GM23338 (cell line): ENCODE results near the gene DVL2. TPM values are rescaled to one million over a fixed set of nuclear protein-coding genes. Genes with fewer than 3 reads are reported as not detected.
"Not testable (repeated sequence)": the region's sequence is repeated elsewhere in the genome, so short reads cannot be mapped to it uniquely, and the experiment has no call there.

Experiments used
- ATAC-seq: fragments of 200-7000 bp; cut with Tn5 transposase; 3 replicates; pipeline ENCODE4 v1.9.1; 2020
- DNase-seq: peaks from one replicate; pipeline ENCODE4 v3.0.0-alpha.2; 2015; ENCODE audit warnings: low spot score
- H2AFZ ChIP-seq: fragments of 200-600 bp; sonication (generic); 2 replicates; pipeline ENCODE4 v1.8.0; 2016; ENCODE audit warnings: antibody characterized with exemption, mild to moderate bottlenecking, moderate library complexity
- H3F3A ChIP-seq: fragments of 200-600 bp; sonication (generic); replicated peaks from 2 replicates; pipeline ENCODE4 v1.8.0; 2017; ENCODE audit warnings: antibody characterized with exemption, mixed run types, low read depth
- H3K27ac ChIP-seq: fragments of 200-600 bp; sonication (generic); 2 replicates; pipeline ENCODE4 v1.6.1; 2016; ENCODE audit warnings: low read depth
- H3K27me3 ChIP-seq: fragments of 200-600 bp; sonication (generic); 2 replicates; pipeline ENCODE4 v1.8.0; 2016; ENCODE audit warnings: mild to moderate bottlenecking, mixed run types, moderate library complexity; ENCODE audit not compliant: insufficient read depth
- H3K36me3 ChIP-seq: fragments of 200-600 bp; sonication (generic); 2 replicates; pipeline ENCODE4 v1.8.0; 2016; ENCODE audit warnings: mild to moderate bottlenecking; ENCODE audit not compliant: insufficient read depth
- H3K4me1 ChIP-seq: fragments of 200-600 bp; sonication (generic); 2 replicates; pipeline ENCODE4 v1.8.0; 2016; ENCODE audit warnings: mild to moderate bottlenecking, moderate library complexity; ENCODE audit not compliant: insufficient read depth
- H3K4me2 ChIP-seq: fragments of 200-600 bp; sonication (generic); 2 replicates; pipeline ENCODE4 v1.7.1; 2017; ENCODE audit warnings: mixed run types
- H3K4me3 ChIP-seq: fragments of 200-600 bp; sonication (generic); 2 replicates; pipeline ENCODE4 v1.6.1; 2016; ENCODE audit warnings: mixed run types
- H3K79me2 ChIP-seq: fragments of 200-600 bp; sonication (generic); replicated peaks from 2 replicates; pipeline ENCODE4 v1.8.0; 2017; ENCODE audit warnings: mild to moderate bottlenecking; ENCODE audit not compliant: insufficient read depth
- H3K9me2 ChIP-seq: fragments of 200-600 bp; sonication (generic); 2 replicates; pipeline ENCODE4 v1.8.0; 2017; ENCODE audit not compliant: insufficient read depth
- H4K20me1 ChIP-seq: fragments of 200-600 bp; sonication (generic); replicated peaks from 2 replicates; pipeline ENCODE4 v1.8.0; 2017; ENCODE audit warnings: mild to moderate bottlenecking; ENCODE audit not compliant: insufficient read depth
- H3K27ac Mint-ChIP-seq: 2 replicates; pipeline ENCODE4 v1.8.0; 2020; ENCODE audit warnings: inconsistent platforms, mild to moderate bottlenecking, moderate library complexity, mixed read lengths
- H3K27me3 Mint-ChIP-seq: 3 replicates; pipeline ENCODE4 v1.8.0; 2022; ENCODE audit warnings: low read depth, mild to moderate bottlenecking, moderate library complexity, mixed read lengths, inconsistent platforms; ENCODE audit not compliant: insufficient read depth, poor library complexity
- H3K36me3 Mint-ChIP-seq: 3 replicates; pipeline ENCODE4 v1.8.0; 2021; ENCODE audit warnings: low read depth, mild to moderate bottlenecking, inconsistent platforms, moderate library complexity, mixed read lengths
- H3K4me1 Mint-ChIP-seq: 3 replicates; pipeline ENCODE4 v1.8.0; 2020; ENCODE audit warnings: mild to moderate bottlenecking, inconsistent platforms, mixed read lengths
- H3K4me3 Mint-ChIP-seq: 3 replicates; pipeline ENCODE4 v1.8.0; 2021; ENCODE audit warnings: moderate library complexity, mild to moderate bottlenecking, inconsistent platforms, mixed read lengths
- H3K9me3 Mint-ChIP-seq: 3 replicates; pipeline ENCODE4 v1.8.0; 2020; ENCODE audit warnings: moderate library complexity, mild to moderate bottlenecking, inconsistent platforms, mixed read lengths
- CREB1 ChIP-seq: fragments of 250-450 bp; sonication (Bioruptor Pico); IDR thresholded peaks from 2 replicates; pipeline ENCODE4 v1.5.0; 2020; ENCODE audit warnings: low read depth, mild to moderate bottlenecking, moderate library complexity
- EZH2phosphoT487 ChIP-seq: fragments of 200-600 bp; sonication (generic); IDR thresholded peaks from one replicate; pipeline ENCODE4 v1.8.1; 2018; ENCODE audit warnings: antibody characterized with exemption; ENCODE audit not compliant: unreplicated experiment
- JUNB ChIP-seq: IDR thresholded peaks from one replicate; pipeline ENCODE4 v1.6.1; 2016; ENCODE audit warnings: antibody characterized with exemption; ENCODE audit not compliant: unreplicated experiment
- POLR2AphosphoS5 ChIP-seq: IDR thresholded peaks from 2 replicates; pipeline ENCODE4 v1.6.1; 2016; ENCODE audit warnings: antibody characterized with exemption, low read depth
- ZNF114 ChIP-seq: fragments of 250-450 bp; sonication (Bioruptor Pico); IDR thresholded peaks from 2 replicates; pipeline ENCODE4 v1.5.0; 2020; ENCODE audit warnings: mild to moderate bottlenecking, moderate library complexity
- ZNF331 ChIP-seq: fragments of 250-450 bp; sonication (Bioruptor Pico); IDR thresholded peaks from 2 replicates; pipeline ENCODE4 v1.5.0; 2020; ENCODE audit warnings: low read depth, mild to moderate bottlenecking, moderate library complexity
- polyA plus RNA-seq: library from polyadenylated mRNA; unstranded; fragments of >200 nt; fragmentation: Nextera tagmentation; extraction: Ambion mirVana; gene quantifications from 2 replicates; pipeline ENCODE4 v1.2.1, GENCODE V29; 2016
- total RNA-seq: library from RNA; depleted of rRNA; stranded (reverse); fragments of >200 nt; shearing (Covaris generic); gene quantifications from 2 replicates; pipeline ENCODE4 v1.2.3, GENCODE V29; 2014
- TF ChIP-seq, protein P1 (sequence below): IDR thresholded peaks from one replicate; pipeline ENCODE4 v1.6.1; 2018; ENCODE audit warnings: antibody characterized with exemption; ENCODE audit not compliant: unreplicated experiment
- TF ChIP-seq, protein P2 (sequence below): IDR thresholded peaks from 2 replicates; pipeline ENCODE4 v1.6.1; 2016; ENCODE audit warnings: antibody characterized with exemption

The DVL2 gene
- total and polyA plus RNA-seq, 2 experiments from 2014 or later, result 19.7 to 80.6 TPM

DNA sequence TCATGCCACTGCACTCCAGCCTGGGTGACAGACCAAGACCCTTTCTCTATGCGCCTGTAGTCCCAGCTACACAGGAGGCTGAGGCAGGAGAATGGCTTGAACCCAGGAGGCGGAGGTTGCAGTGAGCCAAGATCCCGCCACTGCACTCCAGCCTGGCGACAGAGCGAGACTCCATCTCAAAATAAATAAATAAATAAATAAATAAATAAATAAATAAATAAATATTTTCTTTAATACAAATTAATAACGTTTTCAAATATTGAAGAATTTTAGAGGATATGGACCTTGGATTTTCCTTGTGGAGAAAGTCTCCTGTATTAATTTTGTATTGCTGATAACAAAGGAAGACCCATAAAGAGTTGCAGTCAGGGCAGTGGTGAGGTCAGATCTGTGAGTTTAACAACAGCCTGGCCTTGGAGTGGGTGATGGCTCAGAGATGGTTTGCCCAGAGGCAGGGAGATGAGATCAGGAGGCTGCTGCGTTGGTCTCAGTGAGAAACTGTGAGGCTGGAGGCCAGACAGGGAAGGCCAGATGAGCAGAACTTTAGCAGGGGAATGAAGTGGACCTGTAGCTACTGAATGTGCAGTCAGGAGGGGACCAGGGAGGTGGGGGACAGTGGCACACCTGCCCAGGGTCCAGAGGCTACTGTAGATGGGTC, 50.8 kb downstream of the DVL2 start (continued):
- TF ChIP-seq, protein P1, sequence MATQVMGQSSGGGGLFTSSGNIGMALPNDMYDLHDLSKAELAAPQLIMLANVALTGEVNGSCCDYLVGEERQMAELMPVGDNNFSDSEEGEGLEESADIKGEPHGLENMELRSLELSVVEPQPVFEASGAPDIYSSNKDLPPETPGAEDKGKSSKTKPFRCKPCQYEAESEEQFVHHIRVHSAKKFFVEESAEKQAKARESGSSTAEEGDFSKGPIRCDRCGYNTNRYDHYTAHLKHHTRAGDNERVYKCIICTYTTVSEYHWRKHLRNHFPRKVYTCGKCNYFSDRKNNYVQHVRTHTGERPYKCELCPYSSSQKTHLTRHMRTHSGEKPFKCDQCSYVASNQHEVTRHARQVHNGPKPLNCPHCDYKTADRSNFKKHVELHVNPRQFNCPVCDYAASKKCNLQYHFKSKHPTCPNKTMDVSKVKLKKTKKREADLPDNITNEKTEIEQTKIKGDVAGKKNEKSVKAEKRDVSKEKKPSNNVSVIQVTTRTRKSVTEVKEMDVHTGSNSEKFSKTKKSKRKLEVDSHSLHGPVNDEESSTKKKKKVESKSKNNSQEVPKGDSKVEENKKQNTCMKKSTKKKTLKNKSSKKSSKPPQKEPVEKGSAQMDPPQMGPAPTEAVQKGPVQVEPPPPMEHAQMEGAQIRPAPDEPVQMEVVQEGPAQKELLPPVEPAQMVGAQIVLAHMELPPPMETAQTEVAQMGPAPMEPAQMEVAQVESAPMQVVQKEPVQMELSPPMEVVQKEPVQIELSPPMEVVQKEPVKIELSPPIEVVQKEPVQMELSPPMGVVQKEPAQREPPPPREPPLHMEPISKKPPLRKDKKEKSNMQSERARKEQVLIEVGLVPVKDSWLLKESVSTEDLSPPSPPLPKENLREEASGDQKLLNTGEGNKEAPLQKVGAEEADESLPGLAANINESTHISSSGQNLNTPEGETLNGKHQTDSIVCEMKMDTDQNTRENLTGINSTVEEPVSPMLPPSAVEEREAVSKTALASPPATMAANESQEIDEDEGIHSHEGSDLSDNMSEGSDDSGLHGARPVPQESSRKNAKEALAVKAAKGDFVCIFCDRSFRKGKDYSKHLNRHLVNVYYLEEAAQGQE, result no peak
- TF ChIP-seq, protein P2, sequence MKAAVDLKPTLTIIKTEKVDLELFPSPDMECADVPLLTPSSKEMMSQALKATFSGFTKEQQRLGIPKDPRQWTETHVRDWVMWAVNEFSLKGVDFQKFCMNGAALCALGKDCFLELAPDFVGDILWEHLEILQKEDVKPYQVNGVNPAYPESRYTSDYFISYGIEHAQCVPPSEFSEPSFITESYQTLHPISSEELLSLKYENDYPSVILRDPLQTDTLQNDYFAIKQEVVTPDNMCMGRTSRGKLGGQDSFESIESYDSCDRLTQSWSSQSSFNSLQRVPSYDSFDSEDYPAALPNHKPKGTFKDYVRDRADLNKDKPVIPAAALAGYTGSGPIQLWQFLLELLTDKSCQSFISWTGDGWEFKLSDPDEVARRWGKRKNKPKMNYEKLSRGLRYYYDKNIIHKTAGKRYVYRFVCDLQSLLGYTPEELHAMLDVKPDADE, result no peak
- TF ChIP-seq ZNF114 (CRISPR knock-in tag) (no peak), CREB1 (CRISPR knock-in tag) (no peak), POLR2AphosphoS5 (no peak), JUNB (no peak), ZNF331 (CRISPR knock-in tag) (no peak), EZH2phosphoT487 (no peak)

DNA sequence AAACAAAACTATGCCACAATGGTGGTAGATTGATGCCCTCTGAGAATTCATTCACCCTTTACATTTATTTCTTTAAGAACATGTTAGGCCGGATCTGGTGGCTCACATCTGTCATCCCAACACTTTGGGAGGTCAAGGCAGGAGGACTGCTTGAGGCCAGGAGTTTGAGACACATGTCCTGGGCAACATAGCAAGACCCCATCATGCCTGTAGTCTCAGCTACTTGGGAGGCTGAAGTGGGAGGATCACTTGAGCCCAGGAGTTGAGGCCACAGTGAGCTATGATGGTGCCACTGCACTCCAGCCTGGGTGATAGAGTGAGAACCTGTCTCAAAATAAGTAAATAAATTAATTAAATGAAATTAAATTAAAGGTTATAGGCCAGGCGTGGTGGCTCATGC, 52.2 kb downstream of the DVL2 start:
- H3K9me2 ChIP-seq, H3K36me3 Mint-ChIP-seq, H3K36me3 ChIP-seq, H3K27ac Mint-ChIP-seq, H3K4me1 ChIP-seq, H2AFZ ChIP-seq, H3K27ac ChIP-seq, H3K4me3 ChIP-seq, H3K79me2 ChIP-seq, H3K4me3 Mint-ChIP-seq, H3F3A ChIP-seq, DNase-seq, H3K4me2 ChIP-seq, H4K20me1 ChIP-seq, ATAC-seq, H3K9me3 Mint-ChIP-seq: not testable (repeated sequence)
- Mint-ChIP-seq H3K27me3 (peaks cover 19% of the 10 kb centered on the region), H3K4me1 (peaks cover 12% of the 10 kb centered on the region)
- H3K27me3 ChIP-seq, result peaks cover 15% of the 10 kb centered on the region
